Stimulated activated CD4-positive, alpha-beta T cell treated with anti-CD3 and anti-CD28 coated beads, Interleukin-15, amount 100 ng/mL, for 24 hours (primary cell): ENCODE data around the gene TRABD.

Experiments used
- DNase-seq: peaks from one replicate; pipeline ENCODE4 v3.0.0-alpha.2; 2020

The TRABD gene

DNA sequence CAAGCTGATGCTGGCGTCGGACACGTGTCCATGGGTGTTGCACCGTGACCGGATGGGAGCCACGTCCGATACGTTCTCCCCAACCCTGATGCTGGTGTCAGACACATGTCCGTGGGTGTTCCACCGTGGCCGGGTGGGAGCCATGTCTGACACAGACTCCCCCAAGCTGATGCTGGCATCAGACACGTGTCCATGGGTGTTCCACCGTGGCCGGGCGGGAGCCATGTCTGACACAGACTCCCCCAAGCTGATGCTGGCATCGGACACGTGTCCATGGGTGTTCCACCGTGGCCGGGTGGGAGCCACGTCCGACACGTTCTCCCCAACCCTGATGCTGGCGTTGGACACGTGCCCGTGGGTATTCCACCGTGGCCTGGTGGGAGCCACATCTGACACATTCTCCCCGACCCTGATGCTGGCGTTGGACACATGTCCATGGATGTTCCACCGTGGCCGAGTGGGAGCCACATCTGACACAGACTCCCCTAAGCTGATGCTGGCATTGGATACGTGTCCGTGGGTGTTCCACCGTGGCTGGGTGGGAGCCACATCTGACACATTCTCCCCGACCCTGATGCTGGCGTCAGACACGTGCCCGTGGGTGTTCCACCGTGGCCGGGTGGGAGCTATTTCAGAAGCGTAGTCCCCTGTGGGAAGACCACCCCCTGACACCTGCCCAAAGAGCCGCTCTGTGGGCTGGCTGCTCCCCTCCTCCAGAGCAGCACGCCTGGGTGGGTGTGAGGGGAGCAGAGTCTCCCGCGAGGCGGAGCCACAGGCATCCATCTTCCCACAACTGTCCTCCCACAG is 35.1 kb downstream of the TRABD start:
- DNase-seq: no peak

GRCh38 chr22:50221410-50222300 is 35.9 kb downstream of the TRABD start:
- DNase-seq: no peak

GRCh38 chr22:50222508-50222907 is 36.8 kb downstream of the TRABD start:
- DNase-seq: no peak

- DNase-seq: no peak
Observed at GRCh38 chr22:50224071-50224470, 38.4 kb downstream of the TRABD start.

DNA sequence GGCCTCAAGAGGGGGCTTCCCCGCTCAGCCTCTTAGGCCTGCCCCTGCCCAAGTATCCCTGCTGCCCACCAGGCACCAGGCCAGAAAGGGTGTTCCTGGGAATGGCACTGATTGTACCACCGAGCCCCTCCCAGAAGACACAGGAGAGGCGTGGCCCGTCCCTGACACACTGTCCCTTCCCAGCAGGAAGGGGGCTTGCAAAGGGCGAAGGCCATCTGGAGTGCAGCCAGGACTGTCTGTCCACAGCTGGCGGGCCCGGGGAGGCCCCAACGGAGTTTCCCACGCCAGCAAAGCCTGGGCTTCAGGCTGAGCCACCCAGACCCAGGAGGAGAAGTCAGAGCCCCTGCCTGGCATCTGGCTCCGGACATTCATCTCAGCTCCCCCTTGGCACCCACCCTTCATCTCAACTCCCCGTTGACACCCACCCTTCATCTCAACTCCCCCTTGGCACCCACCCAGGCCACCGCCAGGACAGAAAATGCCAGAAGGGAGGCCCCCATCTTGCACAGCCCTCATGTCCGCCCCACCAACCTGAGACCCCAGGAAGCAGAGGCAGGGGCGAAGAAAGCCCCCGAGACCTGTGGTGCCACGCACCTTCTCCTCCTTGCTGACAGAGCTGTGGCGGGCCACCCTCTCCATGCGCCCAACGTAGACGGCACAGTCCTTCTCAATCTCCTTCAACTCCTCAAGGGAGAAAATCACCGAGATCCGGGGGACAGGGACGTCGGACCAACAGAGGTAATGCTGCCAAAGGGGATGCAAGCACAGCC is 39.7 kb downstream of the TRABD start:
- DNase-seq: no peak

- no peak for DNase-seq
Observed at GRCh38 chr22:50226063-50226874, 40.6 kb downstream of the TRABD start.

DNA sequence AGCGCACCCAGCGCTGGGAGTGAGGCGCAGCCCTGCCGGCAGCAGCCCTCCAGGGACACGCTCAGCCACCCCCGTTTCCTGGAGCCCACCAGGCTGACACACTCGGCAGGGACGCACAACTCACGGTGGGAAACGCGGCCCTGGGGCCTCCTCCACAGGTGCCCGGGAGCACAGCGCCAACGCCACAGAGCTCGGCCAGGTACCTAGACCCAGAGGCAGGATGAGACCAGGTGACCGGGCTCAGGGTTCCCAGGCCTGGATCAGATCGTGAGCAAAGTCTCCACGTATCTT is 41.1 kb downstream of the TRABD start:
- no peak for DNase-seq

- DNase-seq: no peak
Observed at GRCh38 chr22:50227579-50228215, 42.0 kb downstream of the TRABD start.

DNA sequence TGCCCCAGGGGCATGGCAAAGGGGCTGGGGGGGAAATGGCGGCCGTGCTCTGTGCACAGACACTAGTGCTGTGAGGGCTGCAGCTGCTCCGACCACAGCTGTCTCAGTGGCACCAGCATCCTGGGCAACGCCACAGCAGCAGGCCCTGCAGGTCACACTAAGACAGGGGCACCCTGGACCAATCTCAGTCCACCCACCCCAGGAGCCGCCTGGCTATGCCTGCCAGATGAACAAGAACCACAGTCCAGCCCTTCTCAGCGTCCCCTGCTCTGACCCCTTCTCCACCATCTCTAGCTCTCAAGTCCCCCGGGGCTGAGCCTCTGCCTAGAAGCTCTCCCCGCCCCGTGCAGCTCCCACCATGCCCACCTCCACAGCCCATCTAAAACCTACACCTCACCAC is 42.7 kb downstream of the TRABD start:
- no peak for DNase-seq

- no peak for DNase-seq
Observed at GRCh38 chr22:50229370-50229769, 43.7 kb downstream of the TRABD start.

- DNase-seq: no peak
Observed at GRCh38 chr22:50232481-50233151, 46.9 kb downstream of the TRABD start.

DNA sequence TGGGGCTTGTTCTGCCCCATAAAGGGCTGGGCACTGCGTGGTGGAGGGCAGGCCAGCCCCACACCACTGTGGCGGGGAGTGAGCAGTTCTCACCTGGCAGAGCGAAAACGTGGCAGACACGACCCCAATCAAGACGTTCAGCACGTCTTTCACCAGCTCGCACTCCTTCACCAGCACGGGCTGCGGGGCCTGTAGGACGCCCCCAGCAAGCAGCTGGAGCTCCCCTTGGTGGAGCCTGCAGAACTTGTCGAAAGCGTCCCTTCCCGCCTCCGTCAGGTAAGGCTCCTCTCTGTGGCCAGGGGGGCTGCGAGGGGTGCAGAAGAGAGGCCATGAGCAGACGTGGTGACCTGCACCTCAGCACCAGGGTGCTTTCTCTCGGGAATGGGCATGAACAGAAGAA is 47.5 kb downstream of the TRABD start:
- DNase-seq: no peak

- no peak for DNase-seq
Observed at GRCh38 chr22:50236731-50237409, 51.2 kb downstream of the TRABD start.

GRCh38 chr22:50238755-50239154 is 53.0 kb downstream of the TRABD start:
- no peak for DNase-seq

DNA sequence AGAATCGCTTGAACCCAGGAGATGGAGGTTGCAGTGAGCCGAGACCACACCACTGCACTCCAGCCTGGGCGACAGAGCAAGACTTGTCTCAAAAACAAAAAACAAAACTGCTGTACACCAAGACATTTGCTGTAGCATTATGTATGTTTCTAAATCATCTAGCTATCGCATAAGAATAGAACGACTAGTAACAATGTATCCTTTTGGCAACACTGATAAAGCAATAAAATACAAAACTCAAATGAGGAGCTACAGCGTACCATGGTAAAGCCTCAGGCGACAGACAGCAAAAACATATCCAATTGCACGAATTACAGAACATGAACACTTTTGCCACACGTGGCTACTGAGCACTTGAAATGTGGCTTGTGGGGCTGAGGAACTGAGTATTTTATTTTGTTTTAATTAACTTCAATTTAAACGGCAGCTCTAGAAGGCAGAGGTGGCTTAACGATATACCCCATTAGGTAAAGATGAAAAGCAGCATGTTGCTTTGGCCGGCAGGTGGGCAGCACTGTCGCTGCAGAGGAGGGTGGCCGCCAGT is 56.8 kb downstream of the TRABD start:
- no peak for DNase-seq

GRCh38 chr22:50243685-50244419 is 58.1 kb downstream of the TRABD start:
- DNase-seq: no peak

GRCh38 chr22:50244420-50245213 is 58.9 kb downstream of the TRABD start, which contains the start of gene TUBGCP6:
TUBGCP6 (minus strand) TSS chr22:50245023; CDS start chr22:50244459, 564 bp downstream.
- DNase-seq: peak; percentile 96

DNA sequence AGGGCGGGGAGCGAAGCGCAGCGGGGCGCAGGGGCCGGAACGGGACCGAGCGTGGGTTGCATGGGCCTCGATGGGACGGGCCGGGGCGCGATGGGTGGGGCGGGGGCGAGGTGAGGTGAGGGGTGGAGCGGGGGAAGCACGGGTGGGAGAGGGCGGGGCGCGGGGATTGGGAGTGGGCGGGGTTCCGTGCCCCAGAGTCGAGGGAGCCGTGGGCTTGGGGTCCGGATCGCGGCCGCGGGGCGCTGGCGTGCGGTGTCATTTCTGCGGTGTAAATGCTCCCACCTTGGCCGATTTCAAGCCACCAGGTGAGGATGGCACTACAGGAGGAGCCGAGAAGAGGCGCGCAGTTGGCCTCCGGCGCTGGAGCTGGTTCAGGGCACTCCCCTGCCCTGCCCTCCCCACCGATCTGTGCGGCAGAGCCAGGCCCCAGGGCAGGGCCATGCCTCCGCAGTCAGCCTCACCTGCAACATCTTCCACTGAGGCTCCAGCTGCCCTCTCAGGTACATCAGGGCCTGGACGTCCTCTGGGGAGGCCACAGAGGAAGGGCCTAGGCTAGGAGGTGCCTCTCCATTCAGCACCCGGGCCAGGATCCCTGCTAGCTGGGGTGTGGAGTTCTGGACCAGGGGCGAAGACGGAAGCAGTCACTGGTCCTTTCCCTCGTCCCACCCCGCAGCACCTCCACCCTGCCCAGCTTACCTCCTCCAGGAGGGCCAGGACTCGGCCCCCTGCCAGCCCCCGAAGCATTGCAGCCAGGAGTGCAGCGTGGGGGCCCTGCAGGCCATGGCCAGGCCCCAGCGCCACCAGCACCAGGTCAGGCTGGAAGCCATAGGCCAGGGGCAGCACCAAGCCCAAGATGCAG is 59.7 kb downstream of the TRABD start:
- DNase-seq: no peak
